RWPE2 (cell line): ENCODE results near the gene ACSF3.
A peak's percentile ranks its signal among the peaks of the same experiment; 100 is the strongest.

Source experiments
- ATAC-seq: fragments of 200-7000 bp; cut with Tn5 transposase; 3 replicates; pipeline ENCODE4 v1.9.1; 2021; ENCODE audit warnings: low read depth
- DNase-seq: peaks from one replicate; pipeline ENCODE4 v3.0.0-alpha.2; 2020; ENCODE audit warnings: low spot score
- H3K27ac ChIP-seq: fragments of 450-650 bp; 2 replicates; pipeline ENCODE4 v1.5.1; 2017; ENCODE audit warnings: mild to moderate bottlenecking; ENCODE audit not compliant: poor library complexity, severe bottlenecking
- H3K27me3 ChIP-seq: fragments of 250-450 bp; sonication (Bioruptor Pico); 2 replicates; pipeline ENCODE4 v1.5.1; 2021; ENCODE audit warnings: mild to moderate bottlenecking, moderate library complexity; ENCODE audit not compliant: insufficient read depth, poor library complexity, severe bottlenecking
- H3K36me3 ChIP-seq: fragments of 250-450 bp; sonication (Bioruptor Pico); 2 replicates; pipeline ENCODE4 v1.5.1; 2020; ENCODE audit warnings: low read depth, mild to moderate bottlenecking, moderate library complexity
- H3K4me1 ChIP-seq: fragments of 250-450 bp; sonication (Bioruptor Pico); 2 replicates; pipeline ENCODE4 v1.5.1; 2021; ENCODE audit warnings: mild to moderate bottlenecking, moderate library complexity; ENCODE audit not compliant: insufficient read depth, poor library complexity, severe bottlenecking
- H3K4me3 ChIP-seq: fragments of 250-450 bp; sonication (Bioruptor Pico); 2 replicates; pipeline ENCODE4 v1.5.1; 2021; ENCODE audit warnings: mild to moderate bottlenecking, moderate library complexity; ENCODE audit not compliant: severe bottlenecking
- H3K9me3 ChIP-seq: fragments of 250-450 bp; sonication (Bioruptor Pico); 2 replicates; pipeline ENCODE4 v1.5.1; 2021; ENCODE audit warnings: mild to moderate bottlenecking, moderate library complexity; ENCODE audit not compliant: severe bottlenecking
- TF ChIP-seq, protein P1 (sequence below): fragments of 450-650 bp; IDR thresholded peaks from one replicate; pipeline ENCODE4 v1.5.1; 2017; ENCODE audit warnings: mild to moderate bottlenecking, moderate library complexity; ENCODE audit not compliant: poor library complexity, severe bottlenecking

Gene ACSF3

DNA sequence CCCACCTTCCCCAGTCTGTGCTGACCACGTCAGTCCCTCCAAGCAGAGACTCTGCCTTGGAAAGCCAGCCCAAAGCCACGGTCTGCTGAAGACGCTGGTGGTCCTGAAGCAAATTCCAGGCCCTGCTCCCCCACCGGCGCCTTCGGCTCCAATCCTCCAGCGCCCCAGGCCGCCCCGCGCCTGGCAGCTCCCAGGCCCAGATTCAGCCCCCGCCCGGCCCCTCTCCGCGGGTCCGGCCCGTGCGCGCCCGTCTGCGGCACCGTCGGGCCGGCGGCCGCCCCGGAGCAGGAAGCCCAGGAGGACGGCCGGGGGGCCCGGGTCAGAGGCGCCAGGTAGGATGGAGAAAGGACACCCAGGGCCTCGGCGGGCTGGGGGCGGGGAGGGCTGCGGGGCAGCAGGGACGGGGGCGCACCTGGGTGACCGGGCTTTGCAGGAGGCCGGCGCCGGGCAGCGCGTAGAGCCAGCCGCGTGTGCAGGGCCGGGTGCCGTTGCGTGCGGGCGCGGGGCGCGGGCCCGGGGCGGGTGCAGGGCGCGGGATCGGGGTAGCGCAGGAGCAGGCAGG is 107.3 kb downstream of the ACSF3 start:
- H3K4me1 ChIP-seq = no peaks in the 10 kb centered on the region
- peak overlapping the region; percentile 42 for H3K4me3 ChIP-seq
- no peaks in the 10 kb centered on the region for H3K36me3 ChIP-seq
- TF ChIP-seq, protein P1, sequence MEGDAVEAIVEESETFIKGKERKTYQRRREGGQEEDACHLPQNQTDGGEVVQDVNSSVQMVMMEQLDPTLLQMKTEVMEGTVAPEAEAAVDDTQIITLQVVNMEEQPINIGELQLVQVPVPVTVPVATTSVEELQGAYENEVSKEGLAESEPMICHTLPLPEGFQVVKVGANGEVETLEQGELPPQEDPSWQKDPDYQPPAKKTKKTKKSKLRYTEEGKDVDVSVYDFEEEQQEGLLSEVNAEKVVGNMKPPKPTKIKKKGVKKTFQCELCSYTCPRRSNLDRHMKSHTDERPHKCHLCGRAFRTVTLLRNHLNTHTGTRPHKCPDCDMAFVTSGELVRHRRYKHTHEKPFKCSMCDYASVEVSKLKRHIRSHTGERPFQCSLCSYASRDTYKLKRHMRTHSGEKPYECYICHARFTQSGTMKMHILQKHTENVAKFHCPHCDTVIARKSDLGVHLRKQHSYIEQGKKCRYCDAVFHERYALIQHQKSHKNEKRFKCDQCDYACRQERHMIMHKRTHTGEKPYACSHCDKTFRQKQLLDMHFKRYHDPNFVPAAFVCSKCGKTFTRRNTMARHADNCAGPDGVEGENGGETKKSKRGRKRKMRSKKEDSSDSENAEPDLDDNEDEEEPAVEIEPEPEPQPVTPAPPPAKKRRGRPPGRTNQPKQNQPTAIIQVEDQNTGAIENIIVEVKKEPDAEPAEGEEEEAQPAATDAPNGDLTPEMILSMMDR = no peak
- ATAC-seq (no peak), DNase-seq (no peak)
- no peaks in the 10 kb centered on the region for H3K9me3 ChIP-seq
- peaks cover 39% of the 10 kb centered on the region for H3K27me3 ChIP-seq
- H3K27ac ChIP-seq = no peak overlapping the region

DNA sequence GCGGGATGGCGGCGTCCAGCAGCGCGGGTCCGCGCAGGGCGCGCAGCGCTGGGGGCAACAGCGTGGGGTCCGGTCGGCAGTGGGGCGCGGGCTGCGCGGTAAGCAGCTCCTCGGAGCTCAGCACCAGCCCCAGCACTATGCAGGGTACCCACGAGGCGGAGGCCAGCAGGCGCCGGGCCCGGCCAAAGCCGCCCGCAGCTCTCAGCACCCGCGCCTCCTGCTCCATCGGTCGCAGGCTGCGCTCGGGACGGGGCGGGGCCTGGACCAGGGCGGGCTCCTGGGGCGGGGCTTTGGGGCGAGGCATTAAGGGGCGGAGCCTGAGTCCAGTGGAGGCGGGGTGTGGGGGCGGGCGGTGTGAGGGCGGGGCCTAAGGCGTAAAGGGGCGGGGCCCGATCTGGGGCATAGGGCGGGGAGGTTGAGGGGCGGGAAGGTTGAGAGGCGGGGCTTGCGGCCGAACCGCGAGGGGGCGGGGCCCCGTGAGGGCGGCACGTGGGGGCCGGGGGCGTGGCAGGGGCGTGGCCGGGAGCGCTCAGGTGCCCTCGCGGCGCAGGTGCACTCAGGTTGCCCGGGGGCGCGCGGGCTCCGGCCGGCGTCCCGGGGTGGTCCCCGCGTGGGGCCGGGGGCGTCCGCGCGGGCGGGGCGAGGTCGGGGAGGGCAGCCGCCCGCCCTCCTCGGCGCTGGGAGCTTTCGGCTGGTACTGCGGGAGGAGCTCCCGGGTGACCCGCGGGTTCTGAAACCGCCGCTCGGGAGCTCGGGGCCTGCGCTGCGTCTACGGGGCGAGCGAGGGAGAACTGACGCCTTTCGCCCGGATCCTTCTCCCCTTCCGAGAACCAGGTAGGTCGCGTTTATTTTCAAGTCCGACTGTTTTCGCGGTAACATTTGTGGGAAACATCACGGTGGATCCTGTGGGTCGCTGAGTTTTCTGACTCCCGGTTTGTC is 108.1 kb downstream of the ACSF3 start:
- H3K4me1 ChIP-seq = no peaks in the 10 kb centered on the region
- no peak overlapping the region for H3K27ac ChIP-seq
- H3K4me3 ChIP-seq = peak overlapping the region; percentile 47
- peak; percentile 80 for ATAC-seq
- peaks cover 39% of the 10 kb centered on the region for H3K27me3 ChIP-seq
- TF ChIP-seq, protein P1 = no peak
- no peaks in the 10 kb centered on the region for H3K36me3 ChIP-seq
- peak; percentile 87 for DNase-seq
- H3K9me3 ChIP-seq = no peaks in the 10 kb centered on the region

DNA sequence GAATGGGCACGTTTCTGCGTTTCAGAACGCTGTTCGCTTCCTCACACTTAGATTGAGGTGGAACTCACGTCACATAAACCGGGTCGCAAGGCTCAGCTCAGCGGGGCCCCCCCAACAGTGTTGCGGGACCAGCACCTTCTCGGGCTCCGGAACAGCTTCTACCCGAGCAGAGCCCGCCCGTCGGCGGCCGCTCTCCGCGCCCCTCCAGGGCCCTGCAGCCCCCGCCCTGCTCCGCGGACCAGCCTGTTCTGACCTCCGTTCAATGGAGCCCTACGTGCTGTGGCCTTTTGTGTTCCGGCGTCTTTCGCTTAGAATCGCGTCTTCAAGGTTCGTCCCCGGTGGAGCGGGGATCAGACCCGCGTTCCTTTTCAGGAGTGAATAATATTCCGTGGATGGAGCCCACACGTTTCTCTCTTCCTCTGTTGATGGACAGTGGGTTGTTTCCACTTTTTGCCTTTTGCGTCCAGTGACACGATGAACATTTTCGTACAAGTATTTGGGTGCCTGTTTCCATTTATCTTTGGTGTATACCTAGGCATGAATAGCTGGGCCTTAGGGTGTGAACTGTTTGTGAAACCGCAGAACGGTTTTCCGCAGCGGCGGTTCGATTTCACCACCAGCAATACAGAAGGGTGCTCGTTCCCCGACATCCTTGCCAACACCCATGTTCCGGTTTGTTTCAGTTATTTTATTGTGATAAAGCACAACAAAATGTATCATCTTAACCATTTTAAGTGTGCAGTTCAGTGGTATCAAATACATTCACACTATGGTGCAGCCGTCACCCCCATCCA is 109.0 kb downstream of the ACSF3 start:
- ATAC-seq (no peak), DNase-seq (no peak)
- Histone ChIP-seq H3K27me3 (peaks cover 39% of the 10 kb centered on the region), H3K4me1 (no peaks in the 10 kb centered on the region), H3K4me3 (peak overlapping the region; percentile 47), H3K27ac (no peak overlapping the region), H3K9me3 (no peaks in the 10 kb centered on the region), H3K36me3 (no peaks in the 10 kb centered on the region)
- TF ChIP-seq, protein P1 = no peak
